ENCODE measurements around the gene CRIP1.

- no peak for TF ChIP-seq CHD4 (IDR thresholded peaks at IDR 0.05; ENCODE audit: borderline replicate concordance)
- no peak for TF ChIP-seq CTCF (IDR thresholded peaks at IDR 0.05)
- TF ChIP-seq BHLHE40 (IDR thresholded peaks at IDR 0.05; ENCODE audit: low read depth, low read length) = no peak
- TF ChIP-seq RNF2 (IDR thresholded peaks at IDR 0.05; ENCODE audit: borderline replicate concordance, low read depth) = no peak
Observed at GRCh38 chr14:105468621-105469241, 18.0 kb upstream of the CRIP1 start.
